Amygdala (tissue), 56 donors: ENCODE data around the gene IFNA14.
"Not testable (repeated sequence)": the region's sequence is repeated elsewhere in the genome, so short reads cannot be mapped to it uniquely, and the experiment has no call there.

Experiments used
- DNase-seq, 56 donors: peaks; one replicate each; lab custom pipeline; 2025; lab: John Stamatoyannopoulos, UW

IFNA14 gene

DNA sequence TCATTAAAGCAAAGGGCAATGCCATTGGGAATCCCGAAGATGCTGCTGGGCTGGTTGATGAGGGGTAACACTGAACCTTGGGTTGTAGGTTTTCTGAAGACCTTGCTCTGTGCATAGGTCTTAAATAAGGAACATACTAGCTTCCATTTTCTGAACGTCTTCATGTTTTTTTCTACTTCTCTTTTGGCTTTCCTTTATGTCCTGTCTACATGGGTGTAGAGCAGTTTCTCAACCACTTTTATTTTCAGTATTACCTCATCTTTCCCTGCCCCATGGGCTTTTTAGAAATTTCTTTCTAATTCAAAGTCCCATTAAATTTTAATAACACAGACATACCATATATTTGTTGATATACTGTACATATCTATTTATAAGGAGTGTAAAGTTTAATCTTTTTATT is at the start of gene IFNA14:
IFNA14 (minus strand) TSS at position 95 of the 400 bp plus-strand sequence; CDS start at position 25, 70 bp downstream.
- DNase-seq = no peak

DNA sequence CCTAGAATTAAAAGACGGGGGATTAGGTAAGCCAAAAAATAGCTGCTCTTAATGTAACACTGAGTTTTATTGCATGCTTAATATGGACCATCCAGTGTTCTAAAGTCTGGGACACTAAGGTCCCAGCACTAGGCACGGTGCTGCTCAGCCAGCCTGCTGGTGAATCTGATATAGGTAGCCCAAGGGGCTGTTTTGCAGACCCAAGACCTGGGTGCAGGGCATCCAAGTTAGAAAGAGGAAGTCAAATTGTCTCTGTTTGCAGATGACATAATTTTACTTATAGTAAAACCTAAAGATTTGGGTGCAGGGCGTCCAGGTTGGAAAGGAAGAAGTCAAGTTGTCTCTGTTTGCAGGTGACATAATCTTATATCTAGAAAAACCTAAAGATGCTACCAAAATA is 47.5 kb upstream of the IFNA14 start:
- DNase-seq = no peak

DNA sequence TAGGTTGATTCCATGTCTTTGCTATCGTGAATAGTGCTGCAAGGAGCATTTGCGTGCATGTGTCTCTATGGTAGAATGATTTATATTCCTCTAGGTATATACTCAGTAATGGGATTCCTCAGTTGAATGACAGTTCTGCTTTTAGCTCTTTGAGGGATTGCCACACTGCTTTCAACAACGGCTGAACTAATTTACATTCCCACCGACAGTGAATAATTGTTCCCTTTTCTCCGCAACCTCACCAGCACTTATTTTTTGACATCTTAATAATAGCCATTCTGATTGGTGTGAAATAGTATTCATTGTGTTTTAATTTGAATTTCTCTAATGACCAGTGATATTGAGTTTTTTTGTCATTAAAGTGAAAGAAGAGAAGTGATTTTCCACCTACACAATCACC is 46.9 kb upstream of the IFNA14 start:
- no peak for DNase-seq

DNA sequence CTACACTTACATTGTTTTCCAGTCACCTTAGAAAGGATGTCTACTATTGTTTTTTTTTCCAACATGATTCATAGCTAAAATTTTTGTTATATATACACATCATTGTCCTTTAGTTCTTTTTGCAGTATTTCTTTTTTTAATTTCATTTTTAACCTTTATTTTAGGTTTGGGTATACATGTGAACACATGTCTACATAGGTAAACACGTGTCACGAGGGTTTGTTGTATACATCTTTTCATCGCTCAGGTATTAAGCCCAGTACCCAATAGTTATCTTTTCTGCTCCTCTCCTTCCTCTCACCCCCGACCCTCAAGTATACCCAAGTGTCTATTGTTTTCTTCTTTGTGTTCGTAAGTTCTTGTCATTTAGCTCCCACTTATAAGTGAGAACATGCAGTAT is 46.3 kb upstream of the IFNA14 start:
- no peak for DNase-seq

DNA sequence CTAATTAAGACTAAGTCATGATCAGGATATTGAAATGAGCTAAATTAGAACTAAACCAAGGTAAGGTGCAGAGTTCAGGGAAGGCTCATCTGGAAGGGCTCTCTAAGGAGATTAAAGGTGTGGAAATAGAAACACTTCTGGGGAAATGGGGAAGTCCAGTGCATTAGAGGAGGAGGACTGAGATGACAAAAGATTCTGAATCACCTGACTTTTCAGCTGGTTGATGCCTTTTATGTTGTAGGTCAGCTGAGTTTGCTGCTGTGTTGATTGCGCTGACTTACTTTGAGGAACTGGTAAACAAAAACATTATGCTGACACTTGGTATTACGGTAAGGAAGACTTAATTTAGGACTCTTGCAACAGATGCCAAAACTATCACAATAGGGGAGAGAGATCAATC is 41.5 kb upstream of the IFNA14 start:
- no peak for DNase-seq

DNA sequence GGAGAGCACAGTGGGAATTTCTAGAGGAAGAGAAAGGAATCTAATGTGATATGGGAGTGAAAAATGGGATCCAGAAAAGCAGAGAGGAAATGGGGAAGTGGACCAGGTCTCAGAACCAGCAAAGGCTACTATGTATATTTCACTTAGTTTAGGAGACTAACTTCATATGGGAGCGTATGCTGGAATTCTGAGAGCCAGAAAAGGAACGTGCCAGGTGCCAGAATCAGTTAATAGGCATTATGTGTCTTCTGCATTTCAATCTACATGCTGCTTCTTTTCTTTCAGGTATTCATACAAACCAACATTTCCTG is 28.5 kb upstream of the IFNA14 start:
- no peak for DNase-seq

DNA sequence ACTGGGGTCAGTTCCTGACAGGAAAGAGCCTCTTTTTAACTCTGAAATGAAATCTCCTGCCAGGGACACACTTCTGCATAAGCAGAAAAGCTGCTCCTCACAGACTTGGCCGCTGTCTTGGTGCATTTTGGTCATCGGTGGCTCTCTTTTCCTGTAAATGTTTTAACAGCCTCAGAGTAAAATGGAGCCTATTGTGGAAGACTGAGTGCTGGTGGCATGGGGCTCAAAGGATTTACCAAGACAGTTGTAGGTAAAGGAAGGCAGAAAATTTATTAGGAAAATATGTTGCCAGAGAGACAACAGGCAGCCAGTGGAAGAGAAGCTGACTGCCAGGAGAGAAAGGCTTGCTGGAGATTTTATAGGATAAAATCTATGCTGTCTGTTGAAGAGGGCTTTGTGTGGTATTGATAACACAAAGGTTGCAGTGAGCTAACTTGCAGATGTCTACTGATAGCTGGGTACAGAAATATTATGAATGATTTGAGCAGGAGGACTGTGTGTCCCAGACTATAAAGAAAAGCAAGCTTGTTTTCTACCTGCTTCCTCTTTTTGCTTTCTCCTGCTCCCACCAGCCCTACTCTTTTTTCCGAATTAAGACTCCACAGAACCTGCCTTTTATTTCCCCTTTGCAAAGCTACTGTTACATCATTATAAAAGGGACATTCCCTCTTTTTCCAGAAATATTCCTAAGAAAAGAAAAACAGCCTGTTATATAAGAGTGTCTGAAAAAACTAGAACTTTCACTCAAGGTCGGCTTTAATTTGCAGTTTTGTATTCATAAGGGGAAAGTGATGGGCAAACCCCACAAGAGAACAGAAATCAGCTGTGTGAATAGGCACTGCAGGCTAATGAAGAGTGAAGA is 27.9 kb upstream of the IFNA14 start:
- peak in 1 of 56 donors; percentile 1 for DNase-seq

DNA sequence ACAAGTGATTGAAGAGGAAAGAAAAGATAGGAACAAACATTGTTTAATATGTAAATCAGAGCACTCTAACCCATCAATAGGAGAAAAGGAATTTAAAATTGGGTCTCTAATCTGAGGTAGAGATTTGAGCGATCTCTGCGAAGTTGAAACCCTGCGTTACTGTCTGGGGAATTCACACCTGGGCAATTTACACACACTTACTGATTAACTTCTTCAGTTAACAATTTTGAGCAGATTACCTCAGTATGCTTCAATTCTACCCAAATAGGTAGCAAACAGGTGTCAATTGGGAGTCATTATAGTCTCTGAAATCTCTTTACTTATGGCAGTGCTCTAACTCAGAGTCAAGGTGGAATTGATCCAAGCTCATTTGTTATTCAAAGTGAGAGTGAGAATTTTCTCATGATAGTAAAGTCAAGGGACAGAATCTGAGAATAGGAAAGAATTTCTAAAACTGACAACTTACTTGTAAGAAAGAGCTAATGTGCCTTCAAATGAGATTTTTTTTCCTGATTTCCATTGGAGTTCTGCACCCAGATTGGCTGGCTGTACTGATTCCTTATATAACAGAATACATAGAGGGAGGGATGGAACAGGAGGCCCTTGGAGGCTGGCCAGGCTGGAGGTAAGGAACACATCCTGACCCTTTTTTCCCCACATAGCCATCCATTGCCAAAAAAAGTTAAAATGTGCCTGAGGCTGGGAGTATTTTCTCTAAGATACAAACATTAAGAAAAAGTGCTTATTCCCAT is 27.1 kb upstream of the IFNA14 start:
- DNase-seq = no peak

DNA sequence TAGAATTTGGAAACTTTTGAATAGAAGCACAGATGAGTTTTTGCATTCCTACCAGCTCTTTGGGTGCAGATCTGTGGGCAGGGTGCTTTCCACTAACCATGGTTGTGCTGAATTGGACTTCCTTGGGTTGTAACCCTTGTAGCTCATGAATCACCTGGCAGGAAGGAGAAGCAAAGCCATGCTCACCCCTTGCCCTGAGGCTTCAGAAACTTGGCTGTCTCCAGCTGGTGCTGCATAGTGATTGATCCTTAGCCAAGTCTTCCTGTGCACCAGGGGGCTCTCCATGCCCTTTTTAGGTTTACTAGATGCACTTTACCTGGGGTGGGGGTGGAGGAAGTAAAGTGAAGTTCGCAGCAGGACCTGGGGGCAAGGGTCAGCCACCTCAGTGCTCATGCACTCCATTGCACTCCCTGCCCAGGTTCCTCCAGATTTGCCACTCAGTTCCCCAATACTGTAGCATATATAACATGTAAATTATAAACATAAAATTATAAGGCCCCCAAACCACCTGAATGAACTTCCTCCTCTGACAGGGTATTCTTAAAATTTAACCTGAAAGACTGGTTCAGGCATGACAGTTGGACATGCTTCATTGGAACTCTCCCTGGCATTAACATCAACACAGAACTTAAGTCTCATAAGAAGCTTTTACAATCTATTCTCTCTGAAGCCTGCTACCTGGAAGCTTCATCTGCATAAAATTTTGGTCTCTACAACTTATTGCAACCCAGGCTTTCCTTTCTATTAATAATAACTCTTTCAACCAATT is 25.8 kb upstream of the IFNA14 start:
- DNase-seq = no peak

DNA sequence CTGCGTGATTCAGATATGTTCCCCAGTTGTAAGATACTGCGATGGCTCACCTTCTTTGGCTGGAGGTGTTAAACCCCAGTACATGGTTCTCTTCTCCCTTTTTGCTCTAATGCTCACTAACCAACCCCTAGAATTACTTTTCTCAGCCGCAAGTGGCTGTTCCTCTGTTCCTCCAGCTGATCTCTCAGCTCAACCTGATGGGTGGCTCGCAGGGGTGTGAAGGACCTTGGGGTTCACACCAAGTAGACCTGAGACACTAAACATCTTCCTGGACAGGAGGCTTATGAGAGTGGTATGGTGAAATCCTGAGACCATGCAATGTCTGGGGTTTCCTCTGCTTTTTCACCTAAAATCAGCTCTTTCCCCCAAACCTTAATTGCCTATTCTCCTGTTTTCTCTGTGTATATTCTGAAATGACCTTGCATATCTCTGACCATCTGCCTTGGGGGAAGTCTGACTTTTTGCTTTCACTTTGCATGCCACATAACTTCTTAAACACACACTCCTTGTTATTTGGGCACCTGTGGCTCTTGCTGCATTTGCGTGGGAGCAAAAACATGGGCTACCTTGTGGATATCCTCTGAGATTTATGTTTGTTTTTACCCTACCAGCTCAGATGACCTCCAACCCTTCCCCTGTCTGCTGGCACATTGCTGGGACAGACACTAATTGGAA is 15.9 kb upstream of the IFNA14 start:
- DNase-seq = no peak

DNA sequence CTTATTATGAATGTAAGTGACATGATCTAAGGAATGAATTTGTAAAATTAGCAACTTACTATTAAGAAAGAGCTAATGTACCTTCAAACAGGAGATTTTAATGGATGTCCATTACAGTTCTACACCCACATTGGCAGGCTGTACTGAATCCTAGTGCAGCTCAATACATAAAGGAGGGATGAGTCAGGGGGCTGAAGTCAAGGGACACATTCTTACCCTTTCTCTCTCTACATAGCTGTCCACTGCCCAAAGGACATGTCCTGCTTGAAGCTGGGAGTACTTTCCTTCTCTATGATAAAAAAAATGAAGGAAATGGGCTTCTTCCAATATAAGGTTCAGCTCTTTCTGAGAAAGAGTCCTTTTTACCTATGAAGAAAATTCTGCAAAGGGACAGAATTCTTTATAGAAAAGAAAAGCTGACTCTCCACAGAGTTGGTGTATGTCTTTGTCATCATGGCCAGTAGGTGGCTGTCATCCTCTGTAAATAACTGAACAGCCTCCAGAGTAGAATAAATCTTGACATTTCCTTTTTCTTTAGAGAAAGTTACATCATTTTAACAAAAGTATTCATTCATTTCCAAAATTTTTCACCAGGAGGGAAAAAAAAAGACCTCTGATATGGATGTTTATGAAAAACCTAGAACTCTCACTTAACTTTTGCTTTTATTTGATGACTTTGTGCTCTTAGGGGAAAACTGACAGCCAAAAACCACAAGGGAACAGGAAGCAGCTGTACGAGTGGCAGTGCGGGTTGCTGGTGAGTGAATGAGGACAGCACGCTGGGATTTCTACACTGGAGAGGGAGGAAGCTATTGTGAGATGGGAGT is 13.1 kb upstream of the IFNA14 start:
- DNase-seq = peak in 11 of 56 donors; percentile 6 to 37 (median 12)

DNA sequence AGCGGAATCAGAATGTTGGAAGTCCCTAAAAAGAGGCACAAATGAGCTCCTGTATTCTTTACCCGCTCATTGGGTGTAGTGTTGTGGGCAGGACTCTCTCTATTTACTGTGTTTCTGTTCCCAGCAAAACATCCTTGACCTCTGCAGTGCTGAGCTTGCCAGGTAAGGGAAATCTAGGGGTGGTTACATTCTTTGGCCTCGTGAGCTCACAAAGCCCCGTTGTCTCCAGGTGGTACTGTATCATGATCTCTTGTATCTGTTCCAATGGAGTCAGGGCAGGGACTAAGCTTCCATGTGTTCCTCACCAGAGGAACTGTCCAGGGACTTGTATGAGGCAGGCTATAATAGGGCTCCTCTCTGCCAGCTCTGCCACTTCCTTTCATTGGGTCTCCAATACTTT is 11.8 kb upstream of the IFNA14 start:
- no peak for DNase-seq

DNA sequence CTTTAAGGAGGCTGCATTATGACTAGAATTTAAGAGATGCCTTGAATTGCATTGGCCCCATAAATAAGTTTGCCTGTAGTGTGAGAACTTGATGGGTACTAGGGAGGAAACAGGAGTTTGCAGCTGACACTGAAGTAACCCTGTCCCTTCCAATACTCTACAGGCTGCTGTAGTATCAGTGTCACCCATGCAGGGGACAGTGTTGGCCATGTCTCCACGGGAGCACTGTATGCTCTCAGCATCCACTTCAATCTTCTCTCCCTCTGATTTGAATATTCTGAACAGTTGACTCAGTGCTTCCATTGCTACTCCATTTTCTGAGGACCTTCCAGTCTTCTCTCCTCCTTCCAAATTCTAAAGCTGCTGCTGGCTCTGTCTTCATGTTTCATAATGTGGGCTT is 11.4 kb upstream of the IFNA14 start:
- no peak for DNase-seq

DNA sequence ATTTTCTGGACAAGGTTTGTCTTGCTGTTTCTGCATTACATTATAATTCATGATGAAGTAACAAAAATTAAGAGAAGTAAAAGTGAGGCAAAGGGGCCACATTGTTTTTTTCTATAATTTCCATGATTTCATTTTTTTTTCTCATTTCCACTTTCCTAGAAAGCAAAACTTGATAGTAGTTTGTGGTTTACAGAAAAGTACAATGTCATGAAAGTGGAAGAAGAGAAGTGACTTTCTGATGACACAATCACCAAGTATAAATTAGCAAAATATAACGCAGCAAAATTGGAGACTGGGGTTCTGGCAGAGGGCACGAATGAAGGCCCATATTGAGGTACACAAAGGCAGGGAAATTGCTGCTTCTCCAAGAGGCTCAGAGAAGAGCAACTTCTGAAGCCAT is 5.0 kb upstream of the IFNA14 start:
- no peak for DNase-seq

DNA sequence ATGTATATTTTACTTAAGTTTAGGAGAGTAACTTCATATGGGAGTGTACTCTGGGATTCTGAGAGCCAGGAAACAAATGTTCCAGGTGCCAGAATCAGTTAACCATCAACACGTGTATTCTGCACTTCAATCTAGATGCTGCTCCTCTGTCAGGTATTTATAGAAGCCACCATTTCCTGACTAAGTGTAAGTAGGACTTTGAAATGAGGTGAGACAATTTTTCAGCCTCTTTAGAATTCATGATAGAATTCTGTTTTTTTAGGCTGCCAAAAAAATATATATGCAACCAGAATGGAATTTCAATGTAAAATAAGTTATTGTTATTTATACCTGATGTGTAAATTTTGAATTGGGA is 3.5 kb downstream of the IFNA14 start:
- not testable (repeated sequence) for DNase-seq

DNA sequence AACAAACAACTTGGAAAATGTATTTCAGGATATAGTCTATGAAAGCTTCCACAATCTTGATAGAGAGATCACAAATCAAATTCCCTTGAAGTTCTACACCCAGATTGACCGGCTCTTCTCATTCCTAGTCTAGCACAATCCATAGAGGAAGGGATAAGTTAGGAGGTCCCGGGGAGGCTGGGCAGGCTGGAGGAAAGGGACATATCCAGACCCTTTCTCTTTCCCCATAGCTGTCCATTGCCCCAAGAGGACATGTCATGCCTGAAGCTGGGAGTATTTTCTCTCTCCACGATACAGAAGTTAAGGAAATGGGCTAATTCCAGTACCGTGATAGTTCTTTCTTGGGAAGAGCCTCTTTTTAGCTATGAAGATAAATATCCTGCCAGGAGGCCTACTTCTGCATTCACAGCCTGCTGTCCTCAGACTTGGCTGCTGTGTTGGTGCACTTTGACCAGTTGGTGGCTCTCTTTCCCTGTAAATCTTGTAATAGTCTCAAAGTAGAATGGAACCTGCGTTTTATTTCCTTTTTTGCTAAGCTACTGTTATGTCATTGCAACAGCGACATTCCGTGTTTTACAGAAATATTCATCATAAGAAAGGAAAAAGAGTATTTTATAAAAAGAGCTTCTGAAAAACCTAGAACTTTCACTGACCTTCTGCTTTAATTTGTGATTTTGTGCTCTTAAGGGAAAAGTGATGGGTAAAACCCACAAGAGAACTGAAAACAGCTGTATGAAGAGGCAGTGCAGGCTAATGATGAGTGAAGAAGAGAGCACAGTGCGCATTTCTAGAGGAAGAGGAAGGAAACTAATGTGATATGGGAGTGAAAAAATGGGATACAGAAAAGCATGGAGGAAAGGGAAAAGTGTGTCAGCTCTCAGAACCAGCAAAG is 4.1 kb downstream of the IFNA14 start:
- peak in 6 of 56 donors; percentile 5 to 50 (median 15) for DNase-seq

DNA sequence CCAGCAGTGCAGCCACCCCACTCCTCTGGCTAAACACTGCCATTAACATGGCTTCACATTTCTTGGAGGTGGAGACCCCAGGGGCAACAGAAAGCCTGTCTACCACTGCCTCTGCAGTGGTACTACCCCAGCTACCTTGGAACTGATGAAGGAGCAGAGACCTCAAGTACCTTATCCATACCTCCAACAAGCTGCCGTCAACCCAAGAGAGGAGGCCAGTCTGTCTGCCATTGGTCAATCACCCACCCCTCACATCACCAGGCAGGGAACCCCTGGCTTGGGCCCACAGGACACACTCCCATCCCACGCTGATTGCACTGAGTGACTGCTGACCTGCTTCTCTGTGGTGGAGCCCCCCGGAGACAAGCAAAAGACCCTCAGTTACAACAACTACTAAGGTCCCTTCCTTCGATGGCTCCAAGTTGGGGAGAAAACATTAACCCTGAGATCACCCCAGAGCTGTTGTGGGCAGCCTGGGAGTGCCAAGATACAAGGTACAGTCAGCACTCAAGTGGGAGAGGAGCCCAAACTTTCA is 5.6 kb downstream of the IFNA14 start:
- no peak for DNase-seq

DNA sequence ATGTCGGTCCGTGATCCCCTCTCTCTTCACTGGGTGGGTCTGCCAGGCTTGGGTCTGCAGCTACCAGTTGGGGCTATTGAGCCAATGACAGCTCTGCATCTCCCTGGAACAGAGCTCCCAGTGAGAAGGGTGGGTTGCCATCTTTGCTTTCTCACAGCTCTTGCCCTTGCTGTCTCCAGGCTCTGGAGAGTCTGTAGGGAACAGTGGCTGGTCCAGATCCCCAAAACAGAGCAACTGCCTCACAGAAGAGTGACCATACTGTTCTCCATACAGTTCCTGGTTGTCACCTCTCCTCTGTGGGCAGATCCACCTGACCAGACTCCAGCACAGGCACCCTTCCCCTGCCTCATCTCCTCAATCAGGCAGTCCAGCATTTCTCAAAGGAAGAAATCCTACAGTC is 6.5 kb downstream of the IFNA14 start:
- DNase-seq = no peak

DNA sequence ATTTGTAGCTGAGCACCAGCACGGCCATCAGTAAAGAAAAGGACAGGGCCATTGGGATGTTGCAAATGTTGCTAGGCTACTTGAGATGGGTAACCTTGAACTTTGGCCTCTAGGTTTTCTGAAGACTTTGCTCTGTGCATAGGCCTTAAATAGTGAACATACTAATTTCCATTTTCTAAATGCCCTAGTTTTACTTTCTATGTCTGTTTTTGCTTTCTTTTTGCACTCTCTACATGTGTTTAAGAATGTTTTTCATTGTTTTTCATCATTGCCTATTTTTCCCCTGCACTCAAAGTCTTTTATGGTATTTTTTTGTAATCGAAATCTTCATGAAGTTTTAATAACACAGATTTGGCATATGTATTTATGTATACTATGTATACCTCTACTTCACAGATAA is 11.7 kb downstream of the IFNA14 start, which contains the start of gene IFNA17:
IFNA17 (minus strand) TSS at position 101 of the 400 bp plus-strand sequence; CDS start at position 52, 49 bp downstream.
- DNase-seq = no peak
